CD4-positive, alpha-beta T cell (primary cell): ENCODE measurements around the gene NUP214. TPM values are rescaled to one million over a fixed set of nuclear protein-coding genes. Genes with fewer than 3 reads are reported as not detected.

ENCODE experiments used
- ATAC-seq: fragments of 200-7000 bp; cut with Tn5 transposase; one replicate; pipeline ENCODE4 v1.10.0; 2022; ENCODE audit warnings: mild to moderate bottlenecking; ENCODE audit not compliant: poor library complexity
- CTCF ChIA-PET: fragments of 350-600 bp; sonication (Branson Sonifier 250); formaldehyde crosslinking; loops from one replicate; lab custom pipeline; 2021; ENCODE audit warnings: antibody characterized with exemption, inconsistent platforms; lab: Charles Lee
- POLR2A ChIA-PET: fragments of 350-600 bp; sonication (Branson Sonifier 250); formaldehyde crosslinking; loops from one replicate; lab custom pipeline; 2021; ENCODE audit warnings: antibody characterized with exemption, inconsistent platforms; lab: Charles Lee
- DNase-seq, 14 experiments: peaks; one replicate each; pipeline ENCODE4 v3.0.0-alpha.2; 2013 to 2020; ENCODE audit warnings: mixed read lengths in 2 of 14
- H3K27ac ChIP-seq, 2 donors: one replicate each; pipeline versions ENCODE4 v1.5.1 to v1.7.0; 2013; ENCODE audit warnings: low read length in 2 of 2, low read depth in 1 of 2, mild to moderate bottlenecking in 1 of 2
- H3K27me3 ChIP-seq, 2 experiments: 1 replicate in 1 of 2; 2 replicates in 1 of 2; pipeline versions ENCODE4 v1.6.1 to v1.7.0; 2013; ENCODE audit warnings: low read length in 2 of 2, control low read depth in 1 of 2, mild to moderate bottlenecking in 1 of 2, moderate library complexity in 1 of 2; ENCODE audit not compliant: insufficient read depth in 2 of 2, control insufficient read depth in 1 of 2
- H3K36me3 ChIP-seq: one replicate; pipeline ENCODE4 v1.6.1; 2013; ENCODE audit warnings: low read length, control low read depth; ENCODE audit not compliant: insufficient read depth
- H3K4me1 ChIP-seq: one replicate; pipeline ENCODE4 v1.6.1; 2013; ENCODE audit warnings: low read length, control low read depth; ENCODE audit not compliant: insufficient read depth
- H3K4me3 ChIP-seq: one replicate; pipeline ENCODE4 v1.5.1; 2013; ENCODE audit warnings: mild to moderate bottlenecking, low read length, moderate library complexity
- H3K9me3 ChIP-seq, 2 experiments: 1 replicate in 1 of 2; 2 replicates in 1 of 2; pipeline versions ENCODE4 v1.6.1 to v1.7.0; 2013; ENCODE audit warnings: low read length in 2 of 2, mild to moderate bottlenecking in 2 of 2, control low read depth in 1 of 2, moderate library complexity in 1 of 2; ENCODE audit not compliant: control insufficient read depth in 1 of 2, insufficient read depth in 1 of 2
- H3K27ac Mint-ChIP-seq: one replicate; pipeline ENCODE4 v1.8.0; 2020; ENCODE audit warnings: mixed read lengths
- H3K27me3 Mint-ChIP-seq: one replicate; pipeline ENCODE4 v1.8.0; 2021; ENCODE audit warnings: mixed read lengths
- H3K36me3 Mint-ChIP-seq: one replicate; pipeline ENCODE4 v1.8.0; 2021; ENCODE audit warnings: low read depth, mixed read lengths
- H3K4me1 Mint-ChIP-seq: one replicate; pipeline ENCODE4 v1.8.0; 2021; ENCODE audit warnings: low read depth, mixed read lengths
- H3K4me3 Mint-ChIP-seq: one replicate; pipeline ENCODE4 v1.8.0; 2020; ENCODE audit warnings: mild to moderate bottlenecking, mixed read lengths
- H3K9me3 Mint-ChIP-seq: one replicate; pipeline ENCODE4 v1.8.0; 2020; ENCODE audit warnings: mixed read lengths
- CTCF ChIP-seq: fragments of 200-600 bp; IDR thresholded peaks from one replicate; pipeline ENCODE4 v1.8.0; 2022; ENCODE audit warnings: antibody characterized with exemption, mild to moderate bottlenecking
- intact Hi-C, 2 experiments: fragments of 100-400 bp; cut with DNase I in 1 of 2; cut with micrococcal nuclease in 1 of 2; formaldehyde crosslinking; loops; one replicate each; pipeline versions ENCODE4 v1.15.1 to v1.9.0; 2023 to 2025; cut with DNase I, micrococcal nuclease
- total RNA-seq, 174 experiments: library from RNA in 2 of 174; stranded (reverse) in 2 of 174; gene quantifications; one replicate each; pipeline ENCODE4 v1.2.3 and lab custom pipeline; 2021 to 2026

The NUP214 gene
- total RNA-seq, 2 experiments from 2014 or later = 105 to 107 TPM

GRCh38 chr9:131237931-131238401 is 112.6 kb downstream of the NUP214 start:
- ChIA-PET CTCF (interaction anchor here (1.1 to 1.6 kb wide), 2 partner anchors 18 to 26 kb away, joined by 3 read pairs; no protein-coding TSS in a partner anchor), POLR2A (interaction anchor here (0.6 to 10.1 kb wide), 11 partner anchors 10 to 168 kb away, joined by 3 to 132 read pairs (median 6); partner anchors contain the start of genes FAM78A and NUP214)
- H3K36me3 ChIP-seq = peaks cover 7% of the 10 kb centered on the region
- H3K9me3 ChIP-seq = no peaks in the 10 kb centered on the region
- intact Hi-C loops = loop anchor here (1.0 to 10.0 kb wide), 5 partner anchors 15 to 97 kb away; no protein-coding TSS in a partner anchor
- Mint-ChIP-seq H3K27me3 (no peaks in the 10 kb centered on the region), H3K27ac (peak overlapping the region; percentile 95), H3K9me3 (peaks cover 2% of the 10 kb centered on the region), H3K4me3 (peak overlapping the region; percentile 84), H3K4me1 (peaks cover 52% of the 10 kb centered on the region), H3K36me3 (peaks cover 25% of the 10 kb centered on the region)
- ATAC-seq (peak; percentile 92), DNase-seq (peak; percentile 74 to 93 (median 82))
- H3K4me3 ChIP-seq = peak overlapping the region; percentile 43
- TF ChIP-seq CTCF = no peak
- no peaks in the 10 kb centered on the region for H3K27me3 ChIP-seq
- H3K4me1 ChIP-seq = peaks cover 76% of the 10 kb centered on the region
- H3K27ac ChIP-seq = peak overlapping the region; percentile 52 to 79

GRCh38 chr9:131238402-131239021 is 113.1 kb downstream of the NUP214 start:
- no peaks in the 10 kb centered on the region for H3K27me3 ChIP-seq
- Mint-ChIP-seq H3K27ac (peak overlapping the region; percentile 95), H3K4me3 (peak overlapping the region; percentile 84), H3K9me3 (peaks cover 3% of the 10 kb centered on the region), H3K4me1 (peaks cover 48% of the 10 kb centered on the region), H3K27me3 (no peaks in the 10 kb centered on the region), H3K36me3 (peaks cover 21% of the 10 kb centered on the region)
- intact Hi-C loops = loop anchor here (1.0 to 10.0 kb wide), 5 partner anchors 14 to 96 kb away; no protein-coding TSS in a partner anchor
- TF ChIP-seq CTCF = no peak
- CTCF ChIA-PET = interaction anchor here (1.1 to 1.5 kb wide), 2 partner anchors 26 to 98 kb away, joined by 3 to 4 read pairs; no protein-coding TSS in a partner anchor
- H3K4me1 ChIP-seq = peaks cover 71% of the 10 kb centered on the region
- H3K36me3 ChIP-seq = peaks cover 7% of the 10 kb centered on the region
- peak overlapping the region; percentile 43 for H3K4me3 ChIP-seq
- POLR2A ChIA-PET = interaction anchor here (1.0 to 10.1 kb wide), 10 partner anchors 9 to 168 kb away, joined by 3 to 132 read pairs (median 6); partner anchors contain the start of genes FAM78A and NUP214
- DNase-seq (peak in 1 of 14 experiments; percentile 18), ATAC-seq (peak; percentile 34)
- no peaks in the 10 kb centered on the region for H3K9me3 ChIP-seq
- peak overlapping the region; percentile 52 to 79 for H3K27ac ChIP-seq

- Histone ChIP-seq H3K4me1 (peaks cover 62% of the 10 kb centered on the region), H3K9me3 (no peaks in the 10 kb centered on the region), H3K27me3 (no peaks in the 10 kb centered on the region), H3K4me3 (no peak overlapping the region), H3K36me3 (peaks cover 7% of the 10 kb centered on the region), H3K27ac (no peak overlapping the region)
- peaks cover 12% of the 10 kb centered on the region for H3K36me3 Mint-ChIP-seq
- peaks cover 40% of the 10 kb centered on the region for H3K4me1 Mint-ChIP-seq
- no peaks in the 10 kb centered on the region for H3K27me3 Mint-ChIP-seq
- intact Hi-C loops = loop anchor here (2.0 to 10.0 kb wide), 4 partner anchors 13 to 95 kb away; no protein-coding TSS in a partner anchor
- H3K27ac Mint-ChIP-seq = peak overlapping the region; percentile 95
- DNase-seq (no peak), ATAC-seq (no peak)
- TF ChIP-seq CTCF = no peak
- H3K9me3 Mint-ChIP-seq = peaks cover 3% of the 10 kb centered on the region
- H3K4me3 Mint-ChIP-seq = peak overlapping the region; percentile 51
- POLR2A ChIA-PET = interaction anchor here (1.8 to 10.1 kb wide), 3 partner anchors 15 to 114 kb away, joined by 7 to 132 read pairs (median 130); partner anchors contain the start of genes FAM78A and NUP214
- CTCF ChIA-PET = interaction anchor here (1.5 kb wide), 1 partner anchor 97 kb away, joined by 4 read pairs; no protein-coding TSS in a partner anchor
These were observed 114.0 kb downstream of the NUP214 start for GRCh38 chr9:131239161-131239975.
